Left lung (tissue), 10 donors: Measurements from ENCODE around the gene PON1. TPM values are rescaled to one million over a fixed set of nuclear protein-coding genes. Genes with fewer than 3 reads are reported as not detected.

Experiments
- ATAC-seq: fragments of 200-7000 bp; cut with Tn5 transposase; one replicate; pipeline ENCODE4 v1.9.1; 2020; ENCODE audit warnings: moderate library complexity
- DNase-seq, 4 donors: peaks; one replicate each; pipeline ENCODE4 v3.0.0-alpha.2; 2013 to 2020
- H3K27ac ChIP-seq, 2 donors: fragments of 200-600 bp; sonication (generic) in 1 of 2; one replicate each; pipeline versions ENCODE4 v1.5.0 to v1.8.0; 2020 to 2021
- H3K27me3 ChIP-seq, 2 donors: fragments of 200-600 bp; sonication (generic) in 1 of 2; one replicate each; pipeline versions ENCODE4 v1.5.0 to v1.8.0; 2020 to 2021
- H3K36me3 ChIP-seq, 2 donors: fragments of 200-600 bp; sonication (generic) in 1 of 2; one replicate each; pipeline versions ENCODE4 v1.5.0 to v1.8.0; 2020 to 2021
- H3K4me1 ChIP-seq, 2 donors: fragments of 200-600 bp; one replicate each; pipeline ENCODE4 v1.8.0; 2021
- H3K4me3 ChIP-seq, 2 donors: fragments of 200-600 bp; sonication (generic) in 1 of 2; one replicate each; pipeline versions ENCODE4 v1.5.0 to v1.8.0; 2020 to 2021; ENCODE audit warnings: mild to moderate bottlenecking in 1 of 2
- H3K9me3 ChIP-seq, 2 donors: fragments of 200-600 bp; sonication (generic) in 1 of 2; one replicate each; pipeline versions ENCODE4 v1.5.0 to v1.8.0; 2020 to 2021
- CTCF ChIP-seq, 2 donors: fragments of 200-600 bp; sonication (generic) in 1 of 2; IDR thresholded peaks; one replicate each; pipeline versions ENCODE4 v1.5.0 to v1.8.0; 2021; ENCODE audit warnings: antibody characterized with exemption in 2 of 2
- intact Hi-C, 2 donors: fragments of 100-400 bp; cut with DNase I; formaldehyde crosslinking; loops; one replicate each; pipeline versions ENCODE4 v1.11.2 to v1.14.2; 2022
- polyA plus RNA-seq, 6 donors: library from polyadenylated mRNA; unstranded; fragments of 120-200 nt; gene quantifications; one replicate each; pipeline ENCODE4 v1.2.1, GENCODE V29; 2013; ENCODE audit not compliant: insufficient read length in 6 of 6
- total RNA-seq, 2 donors: library from RNA; stranded (reverse); fragmentation: NEBNext Ultra II Directional; extraction: Animal tissue kit (Norgen Biotek cat#: 25700); gene quantifications; one replicate each; pipeline ENCODE4 v1.2.1, GENCODE V29; 2021
- donor health status: DM: no; HTN: yes; CAD: no.
- donor health status: DM: no; HTN: no; CAD: no.

Gene PON1
- total and polyA plus RNA-seq, 8 donors = 0.42 to 1.7 (median 0.75) TPM

GRCh38 chr7:95323410-95324129 lies 762 bp downstream of the PON1 start:
- intact Hi-C loops = no loop called here
- Histone ChIP-seq H3K9me3 (no peaks in the 10 kb centered on the region), H3K36me3 (no peaks in the 10 kb centered on the region), H3K27me3 (peaks cover 0 to 10% of the 10 kb centered on the region in 2 donors), H3K4me1 (no peaks in the 10 kb centered on the region), H3K27ac (no peak overlapping the region), H3K4me3 (no peak overlapping the region)
- no peak for DNase-seq
- ATAC-seq = no peak
- no peak for TF ChIP-seq CTCF (IDR thresholded peaks at IDR 0.05)

- intact Hi-C loops = no loop called here
- no peak for TF ChIP-seq CTCF (IDR thresholded peaks at IDR 0.05)
- DNase-seq (no peak), ATAC-seq (no peak)
- Histone ChIP-seq H3K4me3 (no peak overlapping the region), H3K27ac (no peak overlapping the region), H3K27me3 (peaks cover 0 to 10% of the 10 kb centered on the region in 2 donors), H3K4me1 (no peaks in the 10 kb centered on the region), H3K36me3 (no peaks in the 10 kb centered on the region), H3K9me3 (no peaks in the 10 kb centered on the region)
Observed at GRCh38 chr7:95322854-95323253, 1.5 kb downstream of the PON1 start.

- TF ChIP-seq CTCF (IDR thresholded peaks at IDR 0.05) = no peak
- Histone ChIP-seq H3K4me3 (no peak overlapping the region), H3K27ac (no peak overlapping the region), H3K36me3 (no peaks in the 10 kb centered on the region), H3K27me3 (peaks cover 0 to 10% of the 10 kb centered on the region in 2 donors), H3K4me1 (no peaks in the 10 kb centered on the region), H3K9me3 (no peaks in the 10 kb centered on the region)
- intact Hi-C loops = no loop called here
- DNase-seq (no peak), ATAC-seq (no peak)
Observed at GRCh38 chr7:95322396-95322795, 1.9 kb downstream of the PON1 start.

- no peak overlapping the region for H3K4me3 ChIP-seq
- H3K27ac ChIP-seq = no peak overlapping the region
- H3K9me3 ChIP-seq = no peaks in the 10 kb centered on the region
- H3K36me3 ChIP-seq = no peaks in the 10 kb centered on the region
- no peak for TF ChIP-seq CTCF (IDR thresholded peaks at IDR 0.05)
- no peak for DNase-seq
- peaks cover 0 to 10% of the 10 kb centered on the region in 2 donors for H3K27me3 ChIP-seq
- no peak for ATAC-seq
- no peaks in the 10 kb centered on the region for H3K4me1 ChIP-seq
- intact Hi-C loops = no loop called here
Observed at GRCh38 chr7:95321720-95322119, 2.6 kb downstream of the PON1 start.

GRCh38 chr7:95320651-95321050 lies 3.7 kb downstream of the PON1 start:
- Histone ChIP-seq H3K36me3 (no peaks in the 10 kb centered on the region), H3K4me1 (no peaks in the 10 kb centered on the region), H3K9me3 (no peaks in the 10 kb centered on the region), H3K27me3 (peaks cover 0 to 10% of the 10 kb centered on the region in 2 donors), H3K27ac (no peak overlapping the region), H3K4me3 (no peak overlapping the region)
- TF ChIP-seq CTCF (IDR thresholded peaks at IDR 0.05) = no peak
- ATAC-seq (no peak), DNase-seq (no peak)
- intact Hi-C loops = no loop called here
